ENCODE data around the gene FSTL4. TPM values are rescaled to one million over a fixed set of nuclear protein-coding genes. Genes with fewer than 3 reads are reported as not detected.

The FSTL4 gene
- polyA plus RNA-seq, 1 donor from 2014 or later: 0.57 TPM

DNA sequence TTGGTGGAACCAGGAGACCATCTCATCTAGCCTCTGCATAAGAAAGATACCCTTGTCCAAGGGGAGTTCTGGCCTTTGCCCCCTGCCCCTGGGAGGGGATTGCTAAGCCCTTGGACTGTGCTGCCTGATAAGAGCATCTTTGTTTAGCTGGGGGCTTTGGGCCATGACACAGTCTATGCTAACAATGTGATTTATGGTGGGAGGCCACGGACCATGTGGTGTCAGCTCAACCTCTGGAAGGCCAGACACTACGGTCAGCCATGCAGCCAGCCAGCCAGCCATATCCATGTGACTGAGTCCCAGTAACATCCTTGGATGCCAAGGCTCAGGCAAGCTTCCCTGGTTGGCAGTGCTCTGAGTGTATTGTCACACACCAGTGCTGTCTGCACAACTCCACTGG is 244.4 kb downstream of the FSTL4 start:
- no peaks in the 10 kb centered on the region for H3K79me2 ChIP-seq (replicated peaks; ENCODE audit: insufficient read depth, low read length)
- H3K9me2 ChIP-seq (ENCODE audit: insufficient read depth, low read length): no peaks in the 10 kb centered on the region
- no peak overlapping the region for H3K4me2 ChIP-seq (ENCODE audit: low read length)
- no peaks in the 10 kb centered on the region for H3F3A ChIP-seq (ENCODE audit: insufficient read depth, low read length, poor library complexity, severe bottlenecking)
- no peaks in the 10 kb centered on the region for H3K9me3 ChIP-seq (ENCODE audit: low read length)
- no peak overlapping the region for H2AFZ ChIP-seq (ENCODE audit: low read depth, low read length)
- H3K9ac ChIP-seq (ENCODE audit: low read length): no peak overlapping the region
- no peak overlapping the region for H3K4me3 ChIP-seq (ENCODE audit: low read length)
- TF ChIP-seq EZH2 (IDR thresholded peaks at IDR 0.05; ENCODE audit: borderline replicate concordance, insufficient read depth, low read length, poor library complexity, severe bottlenecking) (no peak), EP300 (conservative IDR thresholded peaks at IDR 0.05; ENCODE audit: poor library complexity, severe bottlenecking) (no peak), SMC3 (conservative IDR thresholded peaks at IDR 0.05; ENCODE audit: poor library complexity) (no peak), TAF1 (IDR thresholded peaks at IDR 0.05; ENCODE audit: low read depth) (no peak), POLR2AphosphoS5 (IDR thresholded peaks at IDR 0.05) (no peak)
- TF ChIP-seq, protein P1, sequence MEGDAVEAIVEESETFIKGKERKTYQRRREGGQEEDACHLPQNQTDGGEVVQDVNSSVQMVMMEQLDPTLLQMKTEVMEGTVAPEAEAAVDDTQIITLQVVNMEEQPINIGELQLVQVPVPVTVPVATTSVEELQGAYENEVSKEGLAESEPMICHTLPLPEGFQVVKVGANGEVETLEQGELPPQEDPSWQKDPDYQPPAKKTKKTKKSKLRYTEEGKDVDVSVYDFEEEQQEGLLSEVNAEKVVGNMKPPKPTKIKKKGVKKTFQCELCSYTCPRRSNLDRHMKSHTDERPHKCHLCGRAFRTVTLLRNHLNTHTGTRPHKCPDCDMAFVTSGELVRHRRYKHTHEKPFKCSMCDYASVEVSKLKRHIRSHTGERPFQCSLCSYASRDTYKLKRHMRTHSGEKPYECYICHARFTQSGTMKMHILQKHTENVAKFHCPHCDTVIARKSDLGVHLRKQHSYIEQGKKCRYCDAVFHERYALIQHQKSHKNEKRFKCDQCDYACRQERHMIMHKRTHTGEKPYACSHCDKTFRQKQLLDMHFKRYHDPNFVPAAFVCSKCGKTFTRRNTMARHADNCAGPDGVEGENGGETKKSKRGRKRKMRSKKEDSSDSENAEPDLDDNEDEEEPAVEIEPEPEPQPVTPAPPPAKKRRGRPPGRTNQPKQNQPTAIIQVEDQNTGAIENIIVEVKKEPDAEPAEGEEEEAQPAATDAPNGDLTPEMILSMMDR (IDR thresholded peaks at IDR 0.05; ENCODE audit: poor library complexity, severe bottlenecking): no peak
- H4K20me1 ChIP-seq (ENCODE audit: insufficient read depth): no peaks in the 10 kb centered on the region
- no peaks in the 10 kb centered on the region for H3K27me3 ChIP-seq (ENCODE audit: insufficient read depth, low read depth, low read length)
- H3K36me3 ChIP-seq (ENCODE audit: insufficient read depth, low read length): no peaks in the 10 kb centered on the region
- no peak overlapping the region for H3K27ac ChIP-seq (ENCODE audit: low read length)

DNA sequence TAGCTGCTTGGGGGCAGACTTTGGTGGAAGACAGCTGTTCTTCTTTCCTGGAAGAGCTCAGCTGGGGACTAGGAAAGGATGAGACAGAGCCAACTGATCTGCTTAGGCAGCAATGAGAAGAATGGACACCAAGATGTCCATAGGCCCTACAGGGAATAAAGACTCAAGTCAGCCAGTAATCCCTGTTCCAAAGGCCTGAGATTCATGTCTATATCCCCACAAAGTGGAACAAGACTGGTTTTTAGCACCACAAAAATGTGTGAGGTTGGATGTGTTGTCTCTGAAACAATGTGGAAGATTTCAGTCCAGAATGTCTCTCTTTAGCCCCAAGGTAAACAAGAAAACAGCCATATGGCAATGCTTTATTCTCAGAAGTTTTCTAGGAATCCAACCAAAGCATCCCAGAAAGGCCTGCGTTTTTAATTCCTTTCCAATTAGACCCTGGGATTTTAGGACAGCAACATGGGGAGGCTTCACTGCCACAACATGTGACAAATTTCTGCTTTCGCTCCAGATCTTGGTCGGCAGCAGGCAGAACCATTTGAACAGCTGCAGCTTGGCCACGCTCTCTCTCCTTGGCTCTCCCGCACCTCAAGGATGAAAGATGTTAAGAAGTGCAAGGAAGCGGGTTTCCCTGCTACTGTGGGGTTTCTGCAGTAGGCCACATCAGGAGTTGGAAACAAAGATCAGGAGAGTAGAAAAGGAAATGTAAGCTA is 245.1 kb downstream of the FSTL4 start:
- Histone ChIP-seq H3K27me3 (ENCODE audit: insufficient read depth, low read depth, low read length) (no peaks in the 10 kb centered on the region), H3K36me3 (ENCODE audit: insufficient read depth, low read length) (no peaks in the 10 kb centered on the region), H3F3A (ENCODE audit: insufficient read depth, low read length, poor library complexity, severe bottlenecking) (no peaks in the 10 kb centered on the region), H3K4me3 (ENCODE audit: low read length) (no peak overlapping the region), H3K27ac (ENCODE audit: low read length) (no peak overlapping the region), H4K20me1 (ENCODE audit: insufficient read depth) (no peaks in the 10 kb centered on the region), H3K9me3 (ENCODE audit: low read length) (no peaks in the 10 kb centered on the region), H2AFZ (ENCODE audit: low read depth, low read length) (no peak overlapping the region), H3K79me2 (replicated peaks; ENCODE audit: insufficient read depth, low read length) (no peaks in the 10 kb centered on the region), H3K4me2 (ENCODE audit: low read length) (no peak overlapping the region), H3K9me2 (ENCODE audit: insufficient read depth, low read length) (no peaks in the 10 kb centered on the region), H3K9ac (ENCODE audit: low read length) (no peak overlapping the region)
- no peak for TF ChIP-seq POLR2AphosphoS5 (IDR thresholded peaks at IDR 0.05)
- TF ChIP-seq SMC3 (conservative IDR thresholded peaks at IDR 0.05; ENCODE audit: poor library complexity): no peak
- TF ChIP-seq, protein P2, sequence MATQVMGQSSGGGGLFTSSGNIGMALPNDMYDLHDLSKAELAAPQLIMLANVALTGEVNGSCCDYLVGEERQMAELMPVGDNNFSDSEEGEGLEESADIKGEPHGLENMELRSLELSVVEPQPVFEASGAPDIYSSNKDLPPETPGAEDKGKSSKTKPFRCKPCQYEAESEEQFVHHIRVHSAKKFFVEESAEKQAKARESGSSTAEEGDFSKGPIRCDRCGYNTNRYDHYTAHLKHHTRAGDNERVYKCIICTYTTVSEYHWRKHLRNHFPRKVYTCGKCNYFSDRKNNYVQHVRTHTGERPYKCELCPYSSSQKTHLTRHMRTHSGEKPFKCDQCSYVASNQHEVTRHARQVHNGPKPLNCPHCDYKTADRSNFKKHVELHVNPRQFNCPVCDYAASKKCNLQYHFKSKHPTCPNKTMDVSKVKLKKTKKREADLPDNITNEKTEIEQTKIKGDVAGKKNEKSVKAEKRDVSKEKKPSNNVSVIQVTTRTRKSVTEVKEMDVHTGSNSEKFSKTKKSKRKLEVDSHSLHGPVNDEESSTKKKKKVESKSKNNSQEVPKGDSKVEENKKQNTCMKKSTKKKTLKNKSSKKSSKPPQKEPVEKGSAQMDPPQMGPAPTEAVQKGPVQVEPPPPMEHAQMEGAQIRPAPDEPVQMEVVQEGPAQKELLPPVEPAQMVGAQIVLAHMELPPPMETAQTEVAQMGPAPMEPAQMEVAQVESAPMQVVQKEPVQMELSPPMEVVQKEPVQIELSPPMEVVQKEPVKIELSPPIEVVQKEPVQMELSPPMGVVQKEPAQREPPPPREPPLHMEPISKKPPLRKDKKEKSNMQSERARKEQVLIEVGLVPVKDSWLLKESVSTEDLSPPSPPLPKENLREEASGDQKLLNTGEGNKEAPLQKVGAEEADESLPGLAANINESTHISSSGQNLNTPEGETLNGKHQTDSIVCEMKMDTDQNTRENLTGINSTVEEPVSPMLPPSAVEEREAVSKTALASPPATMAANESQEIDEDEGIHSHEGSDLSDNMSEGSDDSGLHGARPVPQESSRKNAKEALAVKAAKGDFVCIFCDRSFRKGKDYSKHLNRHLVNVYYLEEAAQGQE (IDR thresholded peaks at IDR 0.05; ENCODE audit: borderline replicate concordance): no peak

DNA sequence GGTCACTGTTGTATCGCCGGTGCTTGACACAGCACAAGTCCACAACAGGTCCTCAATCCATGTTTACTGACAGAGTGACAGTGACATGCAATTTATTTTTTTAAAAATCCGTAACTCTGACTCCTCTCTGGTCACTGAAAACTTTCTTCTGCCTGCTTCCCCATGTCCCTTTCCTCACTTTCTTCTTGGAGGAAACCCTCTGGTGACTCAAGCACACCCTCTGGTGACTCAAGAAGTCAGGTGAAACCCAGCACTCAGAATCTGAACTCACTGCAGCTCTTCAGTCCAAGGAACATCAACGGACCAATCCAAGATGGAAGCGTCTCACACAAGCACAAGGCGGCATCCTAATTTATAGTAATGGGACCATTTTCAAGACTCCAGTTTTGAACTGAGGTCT is 245.9 kb downstream of the FSTL4 start:
- no peak overlapping the region for H3K4me2 ChIP-seq (ENCODE audit: low read length)
- no peaks in the 10 kb centered on the region for H3K27me3 ChIP-seq (ENCODE audit: insufficient read depth, low read depth, low read length)
- TF ChIP-seq MXI1 (conservative IDR thresholded peaks at IDR 0.05; ENCODE audit: poor library complexity, severe bottlenecking) (no peak), RAD21 (conservative IDR thresholded peaks at IDR 0.05) (no peak), EZH2 (IDR thresholded peaks at IDR 0.05; ENCODE audit: borderline replicate concordance, insufficient read depth, low read length, poor library complexity, severe bottlenecking) (no peak), SMC3 (conservative IDR thresholded peaks at IDR 0.05; ENCODE audit: poor library complexity) (no peak)
- TF ChIP-seq, protein P1 (IDR thresholded peaks at IDR 0.05; ENCODE audit: poor library complexity, severe bottlenecking): no peak
- H3K79me2 ChIP-seq (replicated peaks; ENCODE audit: insufficient read depth, low read length): no peaks in the 10 kb centered on the region
- H4K20me1 ChIP-seq (ENCODE audit: insufficient read depth): no peaks in the 10 kb centered on the region
- no peak overlapping the region for H3K9ac ChIP-seq (ENCODE audit: low read length)
- no peak overlapping the region for H3K27ac ChIP-seq (ENCODE audit: low read length)
- no peak overlapping the region for H3K4me3 ChIP-seq (ENCODE audit: low read length)
- H2AFZ ChIP-seq (ENCODE audit: low read depth, low read length): no peak overlapping the region
- H3K36me3 ChIP-seq (ENCODE audit: insufficient read depth, low read length): no peaks in the 10 kb centered on the region
- H3K9me2 ChIP-seq (ENCODE audit: insufficient read depth, low read length): no peaks in the 10 kb centered on the region
- H3K9me3 ChIP-seq (ENCODE audit: low read length): no peaks in the 10 kb centered on the region
- H3F3A ChIP-seq (ENCODE audit: insufficient read depth, low read length, poor library complexity, severe bottlenecking): no peaks in the 10 kb centered on the region

Data from neural cell (in vitro differentiated cells).